NCI-H1436 (cell line): ENCODE measurements around the gene ZNF215.
"Not testable (repeated sequence)": the region's sequence is repeated elsewhere in the genome, so short reads cannot be mapped to it uniquely, and the experiment has no call there.

Experiments used
- DNase-seq: peaks from one replicate; lab custom pipeline; 2025; lab: John Stamatoyannopoulos, UW

ZNF215 gene

DNA sequence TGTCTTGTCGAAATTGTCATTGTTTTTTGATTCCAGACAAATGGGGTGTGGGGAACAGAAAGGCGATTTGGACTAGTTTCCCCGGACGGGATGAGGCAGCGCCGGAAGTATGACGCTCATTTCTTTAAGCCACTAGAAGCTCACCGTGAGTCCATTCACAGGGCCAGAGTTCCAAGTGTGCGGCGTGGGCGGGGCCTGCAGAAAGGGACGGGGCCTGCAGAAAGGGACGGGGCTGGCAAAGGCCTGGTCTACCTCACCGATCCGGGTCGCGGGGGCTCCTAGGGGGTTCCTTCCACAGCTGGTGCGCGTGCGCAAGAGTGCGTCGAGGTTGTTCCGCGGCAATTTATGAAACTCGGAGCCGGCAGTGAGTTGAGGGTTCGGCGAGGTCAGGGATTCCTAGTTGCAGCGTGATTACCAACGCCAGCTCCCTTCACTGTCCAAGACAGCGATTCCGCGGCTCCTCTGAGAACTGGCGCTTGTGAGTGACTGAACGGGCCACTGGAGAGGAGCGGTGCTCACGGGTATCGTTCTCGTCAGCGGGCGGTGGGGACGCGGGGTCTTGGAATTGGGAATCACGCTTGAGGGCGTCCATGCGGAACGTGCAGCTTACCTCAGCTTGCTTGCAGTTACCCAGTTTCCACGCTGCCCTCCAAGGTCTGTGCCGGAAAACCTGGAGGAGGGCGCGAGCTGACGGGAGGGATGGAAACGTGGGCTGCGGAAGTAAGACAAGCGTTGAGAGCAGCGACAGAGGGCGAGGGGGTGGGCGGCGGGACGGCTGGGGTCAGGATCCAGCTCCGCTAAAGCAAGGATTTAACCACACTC, at the start of gene ZNF215:
ZNF215 (plus strand) TSS at position 219 of the 822 bp plus-strand sequence. CDS start 5,847 bp downstream, outside the sequence.
- DNase-seq: peak; percentile 77

DNA sequence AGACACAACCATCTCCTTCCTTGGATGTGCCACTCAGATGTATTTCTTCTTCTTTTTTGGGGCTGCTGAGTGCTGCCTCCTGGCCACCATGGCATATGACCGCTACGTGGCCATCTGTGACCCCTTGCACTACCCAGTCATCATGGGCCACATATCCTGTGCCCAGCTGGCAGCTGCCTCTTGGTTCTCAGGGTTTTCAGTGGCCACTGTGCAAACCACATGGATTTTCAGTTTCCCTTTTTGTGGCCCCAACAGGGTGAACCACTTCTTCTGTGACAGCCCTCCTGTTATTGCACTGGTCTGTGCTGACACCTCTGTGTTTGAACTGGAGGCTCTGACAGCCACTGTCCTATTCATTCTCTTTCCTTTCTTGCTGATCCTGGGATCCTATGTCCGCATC, 49.3 kb upstream of the ZNF215 start:
- no peak for DNase-seq

DNA sequence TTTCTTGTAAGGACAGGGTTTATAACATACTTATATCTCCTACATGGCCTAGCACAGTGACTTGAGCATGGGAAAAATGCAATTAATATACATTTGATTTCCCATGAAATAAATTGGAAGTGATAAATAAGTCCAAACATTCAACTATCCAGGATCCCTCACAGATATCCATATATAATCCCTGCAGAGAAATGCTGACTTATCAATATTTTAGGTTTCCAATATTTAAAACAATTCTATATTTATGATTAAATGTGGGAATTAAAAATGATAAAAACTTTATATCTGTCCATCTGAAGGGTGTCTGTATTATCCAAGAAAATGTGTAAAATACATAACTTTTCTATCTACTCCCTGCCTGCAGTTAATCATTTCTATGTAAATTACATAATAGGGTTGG, 43.5 kb upstream of the ZNF215 start:
- no peak for DNase-seq

DNA sequence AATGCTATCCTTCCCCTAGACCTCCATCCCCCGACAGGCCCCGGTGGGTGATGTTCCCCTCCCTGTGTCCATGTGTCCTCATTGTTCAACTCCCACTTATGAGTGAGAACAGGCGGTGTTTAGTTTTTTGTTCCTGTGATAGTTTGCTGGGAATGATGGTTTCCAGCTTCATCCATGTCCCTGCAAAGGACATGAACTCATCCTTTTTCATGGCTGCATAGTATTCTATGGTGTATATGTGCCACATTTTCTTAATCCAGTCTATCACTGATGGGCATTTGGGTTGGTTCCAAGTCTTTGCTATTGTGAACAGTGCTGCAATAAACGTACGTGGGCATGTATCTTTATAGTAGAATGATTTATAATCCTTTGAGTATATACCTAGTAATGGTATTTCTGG, 38.5 kb upstream of the ZNF215 start:
- not testable (repeated sequence) for DNase-seq

DNA sequence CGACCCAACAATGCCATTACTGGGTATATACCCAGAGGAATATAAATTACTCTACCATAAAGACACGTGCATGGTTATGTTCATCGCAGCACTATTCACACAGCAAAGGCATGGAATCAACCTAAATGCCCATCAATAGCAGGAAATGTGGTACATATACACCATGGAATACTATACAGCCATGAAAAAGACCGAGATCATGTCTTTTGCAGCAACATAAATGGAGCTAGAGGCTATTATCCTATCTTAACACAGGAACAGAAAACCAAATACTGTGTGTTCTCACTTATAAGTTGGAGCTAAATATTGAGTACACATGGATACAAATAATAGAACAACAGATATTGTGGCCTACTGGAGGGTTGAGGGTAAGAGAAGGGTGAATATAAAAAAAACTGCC, 37.4 kb upstream of the ZNF215 start:
- DNase-seq: no peak

DNA sequence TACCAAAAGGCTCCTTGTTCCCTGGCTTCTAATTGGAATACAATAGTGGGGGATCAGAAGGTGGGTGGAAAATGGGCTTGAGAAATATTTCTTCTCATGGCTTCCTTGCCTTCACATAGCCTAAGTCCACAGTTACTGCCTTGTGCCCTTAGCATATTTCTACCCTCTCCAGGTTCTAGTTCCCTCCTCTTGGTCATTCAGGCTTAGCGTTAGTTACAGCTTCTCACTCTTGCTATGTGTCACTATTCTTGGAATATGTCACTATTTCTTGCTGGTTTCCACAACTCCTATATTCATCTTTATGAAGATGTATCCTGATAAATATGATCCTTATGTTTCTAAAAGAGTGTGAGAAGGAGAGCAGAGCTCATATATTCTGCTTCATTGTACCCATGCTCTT, 36.4 kb upstream of the ZNF215 start:
- DNase-seq: no peak

DNA sequence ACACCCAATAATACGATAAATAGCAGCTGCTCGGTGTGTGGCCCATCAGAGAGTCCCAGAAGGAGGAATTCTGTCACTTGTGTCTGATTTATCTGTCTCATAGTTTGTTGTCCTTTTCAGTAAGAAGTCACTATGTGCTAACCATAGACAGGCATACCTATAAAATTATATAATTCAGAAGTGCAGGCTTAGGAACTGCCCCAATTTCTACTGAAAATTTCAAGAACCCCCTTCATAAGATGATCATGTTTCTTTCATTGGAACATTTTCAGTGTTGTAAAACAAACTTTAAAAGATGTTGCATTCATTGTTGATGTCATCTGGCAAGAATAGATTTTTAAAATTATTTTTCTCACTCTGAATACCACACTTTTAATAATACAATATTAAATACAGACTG, 33.8 kb upstream of the ZNF215 start, which contains the start of gene OR2D2:
OR2D2 (minus strand) TSS at position 101 of the 400 bp plus-strand sequence; CDS start at position 101, 0 bp downstream.
- DNase-seq: no peak

DNA sequence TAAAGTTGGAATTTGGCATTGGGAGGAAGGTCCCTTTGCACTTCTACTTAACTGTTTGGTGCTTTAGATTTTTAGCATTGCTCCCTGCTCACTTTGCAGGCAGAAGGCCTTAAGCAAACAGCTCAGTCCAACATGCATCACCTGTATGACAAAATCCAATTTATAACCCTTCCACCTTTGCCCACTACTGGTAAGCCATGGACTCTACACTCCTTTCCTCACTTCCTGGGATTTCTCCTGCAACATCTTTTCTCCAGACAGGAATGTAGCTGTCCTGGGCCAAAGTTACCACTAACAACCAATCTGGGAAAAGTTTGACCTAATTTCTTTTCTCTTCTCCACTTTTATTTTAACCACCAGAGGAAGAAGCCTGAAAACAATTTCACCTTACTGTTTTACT, 32.1 kb upstream of the ZNF215 start:
- no peak for DNase-seq

DNA sequence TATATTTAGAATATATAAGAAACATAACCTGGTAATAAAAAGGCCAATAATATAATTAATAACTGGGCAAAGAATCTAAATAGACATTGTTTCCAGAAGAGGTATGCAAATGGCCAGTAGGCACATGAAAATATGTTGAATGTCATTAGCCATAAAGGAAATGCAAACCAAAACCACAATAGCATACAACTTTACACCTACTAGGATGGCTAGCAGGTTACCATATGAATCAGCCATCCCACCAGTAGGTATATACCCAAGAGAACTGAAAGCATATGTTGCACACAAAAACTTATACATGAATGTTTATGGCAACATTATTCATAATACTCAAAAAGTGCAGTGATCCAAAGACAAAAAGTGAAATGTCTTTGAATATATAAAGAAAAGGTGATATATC, 31.2 kb upstream of the ZNF215 start:
- DNase-seq: no peak

DNA sequence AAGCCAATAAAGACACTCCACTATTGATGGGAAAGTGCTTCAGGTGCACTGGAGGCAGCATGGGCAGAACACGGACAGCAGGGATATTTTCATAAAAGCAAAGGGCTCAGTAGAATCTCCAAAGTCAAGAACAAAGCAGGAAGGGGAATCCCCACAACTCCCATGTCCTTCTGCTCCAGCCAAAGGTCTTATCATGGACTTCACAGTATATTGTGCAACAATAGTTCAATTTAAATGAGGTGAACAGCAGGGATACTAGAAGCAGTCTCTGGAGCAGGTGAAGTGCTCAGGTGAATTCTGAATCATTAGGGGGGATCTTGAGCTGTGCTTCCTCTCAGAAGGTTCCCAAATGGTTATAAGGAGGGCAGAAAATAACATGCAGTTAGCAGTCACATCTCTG, 27.3 kb upstream of the ZNF215 start:
- DNase-seq: no peak

DNA sequence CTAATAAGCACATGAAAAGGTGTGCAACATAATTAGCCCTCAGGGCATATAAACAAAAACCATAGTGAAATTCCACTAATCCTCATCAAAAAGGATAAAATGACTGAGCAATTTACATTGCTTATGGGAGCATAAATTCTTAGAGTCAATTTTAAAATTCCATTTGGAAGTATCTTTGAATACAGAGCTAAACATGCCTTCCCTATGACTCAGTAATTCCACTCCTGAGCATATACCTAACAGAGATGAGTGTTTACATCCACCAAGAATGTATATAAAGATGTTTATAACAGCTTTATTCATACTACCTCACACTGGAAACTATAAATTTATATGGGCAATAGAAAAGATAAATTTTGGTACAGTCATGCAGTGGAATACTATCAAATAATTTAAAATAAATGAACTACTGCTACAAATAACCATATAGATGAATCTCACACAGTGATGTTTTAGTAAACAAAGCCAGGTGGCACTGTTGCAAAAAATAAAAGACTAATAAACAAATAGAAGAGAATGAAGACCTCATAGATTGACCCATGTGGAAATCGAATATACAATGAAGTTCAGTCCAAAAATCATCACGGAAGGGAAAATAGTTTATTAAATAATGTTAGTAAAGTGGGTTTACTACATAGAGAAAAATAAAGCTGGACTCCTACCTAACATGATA, 25.8 kb upstream of the ZNF215 start:
- DNase-seq: no peak

DNA sequence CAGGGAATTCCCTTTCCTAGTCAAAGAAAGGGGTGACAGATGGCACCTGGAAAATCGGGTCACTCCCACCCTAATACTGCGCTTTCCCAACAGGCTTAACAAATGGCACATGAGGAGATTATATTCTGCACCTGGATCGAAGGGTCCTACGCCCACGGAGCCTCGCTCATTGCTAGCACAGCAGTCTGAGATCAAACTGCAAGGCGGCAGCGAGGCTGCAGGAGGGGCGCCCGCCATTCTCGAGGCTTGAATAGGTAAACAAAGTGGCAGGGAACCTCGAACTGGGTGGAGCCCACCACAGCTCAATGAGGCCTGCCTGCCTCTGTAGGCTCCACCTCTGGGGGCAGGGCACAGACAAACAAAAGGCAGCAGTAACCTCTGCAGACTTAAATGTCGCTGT, 21.4 kb upstream of the ZNF215 start:
- not testable (repeated sequence) for DNase-seq

DNA sequence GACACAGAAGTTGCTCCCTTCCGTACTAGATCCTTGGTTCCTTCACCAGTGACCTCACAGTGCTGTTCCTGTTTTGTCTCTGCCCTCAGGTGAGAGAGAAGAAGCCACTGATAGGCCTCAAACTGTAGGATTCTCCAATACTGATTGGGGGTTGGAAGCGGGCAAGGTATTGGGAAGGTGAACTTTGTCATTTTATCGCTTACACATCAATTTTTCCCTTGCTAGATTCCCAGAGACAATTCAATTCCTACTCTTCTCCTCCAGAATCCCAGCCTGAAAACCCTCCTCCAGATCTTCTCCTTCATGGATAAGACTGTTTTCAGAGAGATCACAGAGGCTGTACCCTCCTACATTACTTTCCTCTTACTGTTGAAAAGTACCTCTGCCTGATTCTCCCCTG, 14.8 kb upstream of the ZNF215 start:
- DNase-seq: no peak

DNA sequence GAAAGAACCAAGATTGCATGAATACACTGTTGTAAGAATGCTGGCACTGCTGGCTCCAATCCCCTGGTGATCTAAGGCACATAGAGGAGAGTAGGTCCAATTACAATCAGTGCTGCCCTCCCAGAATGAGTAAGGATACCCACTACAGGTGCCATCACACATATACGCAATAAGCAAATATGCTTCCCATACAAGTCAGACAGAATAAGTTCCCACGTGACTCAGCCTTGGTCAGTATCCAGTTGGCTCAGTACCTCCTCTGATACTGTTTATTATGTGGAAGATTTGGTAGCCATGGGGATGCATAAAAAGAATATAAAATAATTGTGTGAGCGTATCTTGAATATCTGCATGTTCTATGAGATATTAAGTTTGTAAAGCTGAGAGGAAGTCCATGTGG, 14.3 kb upstream of the ZNF215 start:
- DNase-seq: no peak

DNA sequence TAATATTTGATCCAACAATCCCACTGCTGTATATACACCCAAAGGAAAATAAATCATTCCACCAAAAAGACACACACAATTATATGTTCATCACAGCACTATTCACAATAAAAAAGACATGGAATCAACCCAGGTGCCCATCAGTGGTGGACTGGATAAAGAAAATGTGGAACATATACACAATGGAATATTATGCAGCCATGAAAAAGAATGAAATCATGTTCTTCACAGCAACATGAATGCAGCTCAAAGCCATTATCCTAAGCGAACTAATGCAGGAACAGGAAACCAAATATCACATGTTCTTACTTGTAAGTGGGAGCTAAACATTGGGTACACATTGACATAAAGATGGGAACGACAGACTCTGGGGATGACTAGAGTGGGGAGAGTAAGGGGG, 6.5 kb upstream of the ZNF215 start:
- no peak for DNase-seq

DNA sequence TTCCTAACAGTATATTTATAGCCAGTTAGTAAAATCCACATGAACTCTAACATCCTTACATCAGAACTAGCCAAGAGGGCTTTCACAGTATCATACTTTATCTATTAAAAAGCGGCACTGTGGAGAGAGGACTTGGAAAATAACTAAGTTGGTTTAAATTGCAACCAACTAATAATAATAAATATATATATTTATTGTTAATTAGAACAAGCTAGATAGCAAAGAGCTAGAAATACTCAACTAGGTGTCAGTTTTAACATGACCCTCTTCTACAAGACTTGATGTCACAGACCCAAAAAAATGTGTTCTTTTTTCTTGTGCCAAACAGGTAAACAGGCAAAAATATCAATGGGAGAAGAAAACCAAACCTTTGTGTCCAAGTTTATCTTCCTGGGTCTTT, 5.5 kb upstream of the ZNF215 start, which contains the start of gene OR2D3:
OR2D3 (plus strand) TSS at position 301 of the 400 bp plus-strand sequence; CDS start at position 301, 0 bp downstream.
- no peak for DNase-seq

DNA sequence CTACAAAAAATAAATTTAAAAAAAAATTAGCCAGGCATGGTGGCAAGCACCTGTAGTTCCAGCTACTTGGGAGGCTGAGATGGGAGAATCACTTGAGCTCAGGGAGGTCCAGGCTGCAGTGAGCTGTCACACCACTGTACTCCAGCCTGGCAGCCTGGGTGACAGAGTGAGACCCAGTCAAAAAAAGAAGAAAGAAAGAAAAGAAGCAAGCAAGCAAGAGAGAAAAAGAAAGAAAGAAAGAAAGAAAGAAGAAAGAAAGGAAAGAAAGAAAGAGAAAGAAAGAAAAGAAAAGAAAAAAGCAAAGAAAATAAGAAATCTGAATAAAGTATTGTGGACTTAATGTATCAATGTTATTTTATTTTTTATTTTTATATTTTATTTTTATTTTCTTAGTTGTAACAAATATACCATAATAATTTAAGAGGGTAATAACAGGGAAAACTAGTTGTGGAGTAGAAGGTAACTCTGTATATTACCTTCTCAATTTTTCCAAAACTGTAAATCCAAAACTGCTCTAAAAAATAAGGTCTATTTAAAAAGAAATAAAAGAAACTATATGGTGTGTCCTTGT, 1.1 kb upstream of the ZNF215 start:
- DNase-seq: no peak

DNA sequence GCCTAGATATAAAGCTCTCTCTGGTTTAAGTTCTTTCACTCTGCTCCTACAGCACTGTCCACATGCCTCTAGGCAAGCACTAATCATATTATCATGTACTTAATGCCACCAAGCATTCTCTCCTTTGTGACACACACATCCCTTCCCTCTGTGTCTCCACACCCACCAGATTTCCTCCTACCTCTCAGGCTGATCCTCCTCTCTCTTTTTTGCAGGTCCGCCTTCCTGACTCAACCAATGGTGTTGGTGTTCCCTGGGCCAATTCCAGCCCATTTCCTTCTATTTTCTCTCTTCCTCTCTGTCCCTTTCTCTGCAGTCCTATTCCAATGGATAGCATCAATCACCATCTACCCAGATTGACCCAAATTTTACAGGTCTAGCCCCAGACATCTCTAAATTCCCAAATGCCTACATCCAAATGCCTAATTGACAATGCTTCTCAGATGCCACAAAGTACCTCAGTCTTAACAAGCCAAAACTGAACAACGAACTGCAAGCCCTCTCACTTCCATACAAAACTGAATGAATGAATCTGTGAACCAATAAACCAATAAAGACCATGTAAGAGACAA, 504 bp upstream of the ZNF215 start:
- DNase-seq: peak; percentile 2

DNA sequence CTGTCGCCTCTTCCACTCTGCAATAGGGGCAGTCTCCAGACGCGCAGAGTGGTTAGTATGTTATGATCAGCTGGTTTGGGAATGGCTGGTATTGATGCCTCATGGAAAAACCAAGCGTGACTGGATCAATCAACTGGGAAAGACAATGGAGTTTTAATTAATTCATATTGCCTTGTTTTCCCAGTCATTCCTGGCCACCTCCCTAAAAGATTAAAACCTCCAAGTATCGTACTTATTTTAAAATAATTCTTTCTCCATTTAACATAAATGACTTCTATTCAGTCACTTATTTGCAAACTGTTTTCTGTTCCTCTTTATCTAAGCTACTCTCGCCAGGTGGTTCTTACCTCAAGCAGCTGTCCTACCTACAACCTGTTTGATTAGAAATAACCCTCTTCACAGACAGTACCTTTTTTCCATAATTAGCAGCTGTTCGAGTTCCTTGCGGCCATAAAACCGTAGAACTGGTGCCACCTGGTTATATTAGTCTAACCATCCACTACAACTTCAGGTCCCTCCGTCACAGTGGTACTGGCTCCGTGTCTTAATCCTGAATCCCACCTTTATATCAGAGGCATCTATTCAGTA, 898 bp downstream of the ZNF215 start:
- DNase-seq: peak; percentile 12

DNA sequence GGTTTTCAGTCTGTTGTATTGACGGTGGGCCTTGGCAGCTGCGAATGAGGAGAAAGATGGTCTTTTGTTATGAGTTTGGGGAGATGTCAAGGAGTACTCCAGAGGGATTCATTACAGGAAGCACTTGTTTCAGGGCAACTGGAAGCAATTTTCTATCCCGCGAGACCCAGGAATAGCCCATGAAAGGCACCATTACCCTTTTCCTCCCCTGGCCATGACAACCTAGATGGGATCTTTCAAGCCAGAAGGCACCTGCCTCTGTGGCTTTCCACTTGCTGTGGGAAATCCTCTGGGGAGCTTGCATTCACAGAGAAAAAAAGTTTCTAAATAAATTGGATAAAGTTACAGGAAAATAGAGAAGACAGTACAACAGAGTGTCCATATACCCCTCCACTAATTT, 2.7 kb downstream of the ZNF215 start:
- DNase-seq: no peak

DNA sequence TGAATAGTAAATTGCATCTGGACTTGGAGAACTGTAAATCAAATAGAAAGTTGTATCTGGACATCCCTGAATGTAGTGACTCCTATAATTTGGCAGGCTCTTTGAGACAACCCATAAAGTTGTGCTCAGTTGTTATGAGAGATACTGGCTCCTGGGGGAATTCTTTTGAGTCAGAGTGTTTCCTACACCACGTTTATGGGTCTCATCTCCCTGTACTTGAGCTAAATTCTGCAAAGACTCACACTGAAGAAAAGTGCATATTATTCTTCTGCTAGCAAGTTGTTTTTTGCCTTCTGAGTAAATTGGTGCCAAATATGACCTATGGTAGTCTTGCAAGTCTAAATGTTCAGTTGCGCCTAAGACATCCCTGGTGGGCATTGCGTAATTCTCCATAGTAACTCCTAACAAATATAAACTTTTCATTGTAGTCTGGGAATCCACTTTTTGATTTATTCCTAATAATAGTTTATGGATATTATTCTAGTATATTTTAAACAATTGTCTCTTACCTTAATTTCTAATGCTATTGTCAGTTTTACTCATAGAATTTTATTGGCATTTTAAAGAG, 5.0 kb downstream of the ZNF215 start:
- DNase-seq: no peak

DNA sequence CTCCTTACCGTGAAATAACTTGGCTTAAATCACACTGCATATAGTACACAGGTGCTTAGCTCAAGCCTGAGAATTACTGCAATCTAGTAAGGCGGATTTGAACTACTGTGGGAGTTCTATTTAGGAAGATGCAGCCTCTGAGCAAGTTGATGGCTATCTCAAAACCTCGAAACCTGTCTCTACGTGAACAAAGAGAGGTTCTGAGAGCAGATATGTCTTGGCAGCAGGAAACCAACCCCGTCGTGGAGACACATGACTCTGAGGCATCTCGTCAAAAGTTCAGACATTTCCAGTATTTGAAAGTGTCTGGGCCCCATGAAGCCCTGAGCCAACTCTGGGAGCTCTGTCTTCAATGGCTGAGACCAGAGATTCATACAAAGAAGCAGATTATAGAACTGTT, 5.9 kb downstream of the ZNF215 start:
- DNase-seq: no peak
